HG03469 (cell line): ENCODE results near the gene NRG3.

ENCODE experiments used
- ATAC-seq: cut with Tn5 transposase; IDR thresholded peaks from one replicate; pipeline ENCODE4 v1.9.1; 2021; ENCODE audit warnings: mild to moderate bottlenecking, moderate library complexity, moderate number of reproducible peaks; ENCODE audit not compliant: unreplicated experiment

The NRG3 gene

GRCh38 chr10:82358486-82359099 lies 483.6 kb downstream of the NRG3 start:
- no peak for ATAC-seq

GRCh38 chr10:82361256-82361655 lies 486.3 kb downstream of the NRG3 start:
- no peak for ATAC-seq

- ATAC-seq: no peak
Measured at GRCh38 chr10:82377608-82378007, 502.6 kb downstream of the NRG3 start.

GRCh38 chr10:82378146-82378545 lies 503.2 kb downstream of the NRG3 start:
- no peak for ATAC-seq

GRCh38 chr10:82383350-82383749 lies 508.4 kb downstream of the NRG3 start:
- ATAC-seq: no peak

GRCh38 chr10:82390866-82391658 lies 516.1 kb downstream of the NRG3 start:
- ATAC-seq: no peak

- ATAC-seq: no peak
Measured at GRCh38 chr10:82391971-82392370, 517.0 kb downstream of the NRG3 start.

- no peak for ATAC-seq
Measured at GRCh38 chr10:82392533-82392932, 517.5 kb downstream of the NRG3 start.

- no peak for ATAC-seq
Measured at GRCh38 chr10:82394122-82394521, 519.1 kb downstream of the NRG3 start.

- no peak for ATAC-seq
Measured at GRCh38 chr10:82394987-82395386, 520.0 kb downstream of the NRG3 start.

- ATAC-seq: no peak
Measured at GRCh38 chr10:82396886-82397285, 521.9 kb downstream of the NRG3 start.

- no peak for ATAC-seq
Measured at GRCh38 chr10:82397854-82398253, 522.9 kb downstream of the NRG3 start.

GRCh38 chr10:82399850-82400249 lies 524.9 kb downstream of the NRG3 start:
- ATAC-seq: no peak

GRCh38 chr10:82400841-82401240 lies 525.8 kb downstream of the NRG3 start:
- no peak for ATAC-seq

GRCh38 chr10:82402906-82403401 lies 528.0 kb downstream of the NRG3 start:
- ATAC-seq: no peak

- ATAC-seq: no peak
Measured at GRCh38 chr10:82409671-82410070, 534.7 kb downstream of the NRG3 start.

- no peak for ATAC-seq
Measured at GRCh38 chr10:82411416-82411815, 536.4 kb downstream of the NRG3 start.

GRCh38 chr10:82420001-82420400 lies 545.0 kb downstream of the NRG3 start:
- no peak for ATAC-seq

GRCh38 chr10:82429302-82429701 lies 554.3 kb downstream of the NRG3 start:
- ATAC-seq: no peak

GRCh38 chr10:82438277-82438676 lies 563.3 kb downstream of the NRG3 start:
- ATAC-seq: no peak

- no peak for ATAC-seq
Measured at GRCh38 chr10:82440775-82441174, 565.8 kb downstream of the NRG3 start.

- ATAC-seq: no peak
Measured at GRCh38 chr10:82452046-82452445, 577.1 kb downstream of the NRG3 start.
